Skin epidermis (tissue), 12 donors: ENCODE measurements around the gene POLR2M.

Experiments used
- H3K27ac ChIP-seq, 21 experiments: fragments of 200-600 bp; sonication (generic) in 11 of 21; one replicate each; pipeline ENCODE4 v1.5.0; 2020; ENCODE audit warnings: mild to moderate bottlenecking in 3 of 21, inconsistent platforms in 2 of 21, moderate library complexity in 2 of 21
- H3K4me3 ChIP-seq, 7 experiments: fragments of 200-600 bp; sonication (generic) in 2 of 7; one replicate each; pipeline ENCODE4 v1.5.0; 2020; ENCODE audit warnings: inconsistent platforms in 2 of 7, mild to moderate bottlenecking in 2 of 7, moderate library complexity in 1 of 7

The POLR2M gene

GRCh38 chr15:57706405-57707209, at the start of gene POLR2M:
TSS of gene POLR2M (plus strand) at chr15:57706714. CDS start at chr15:57706843, 129 bp downstream.
- H3K27ac ChIP-seq, result peak within 1 kb of the TSS; percentile 92 to 100 (median 98)
- H3K4me3 ChIP-seq, result peak within 1 kb of the TSS; percentile 65 to 97 (median 85)

- no peak overlapping the region for H3K4me3 ChIP-seq
- H3K27ac ChIP-seq, result no peak overlapping the region
Measured at GRCh38 chr15:57657619-57658018, 48.9 kb upstream of the POLR2M start.

GRCh38 chr15:57662091-57662744, 44.3 kb upstream of the POLR2M start:
- Histone ChIP-seq H3K4me3 (no peak overlapping the region), H3K27ac (no peak overlapping the region)

GRCh38 chr15:57662802-57663201, 43.7 kb upstream of the POLR2M start:
- Histone ChIP-seq H3K27ac (no peak overlapping the region), H3K4me3 (no peak overlapping the region)

- Histone ChIP-seq H3K27ac (peak overlapping the region in 1 of 21 experiments; percentile 13), H3K4me3 (no peak overlapping the region)
Measured at GRCh38 chr15:57663262-57663661, 43.3 kb upstream of the POLR2M start.

GRCh38 chr15:57665194-57665593, 41.3 kb upstream of the POLR2M start:
- H3K27ac ChIP-seq, result no peak overlapping the region
- no peak overlapping the region for H3K4me3 ChIP-seq

- Histone ChIP-seq H3K4me3 (no peak overlapping the region), H3K27ac (no peak overlapping the region)
Measured at GRCh38 chr15:57665939-57666338, 40.6 kb upstream of the POLR2M start.

GRCh38 chr15:57667171-57667849, 39.2 kb upstream of the POLR2M start:
- no peak overlapping the region for H3K4me3 ChIP-seq
- no peak overlapping the region for H3K27ac ChIP-seq

GRCh38 chr15:57668016-57668415, 38.5 kb upstream of the POLR2M start:
- H3K4me3 ChIP-seq, result no peak overlapping the region
- no peak overlapping the region for H3K27ac ChIP-seq

GRCh38 chr15:57671636-57672035, 34.9 kb upstream of the POLR2M start:
- no peak overlapping the region for H3K4me3 ChIP-seq
- no peak overlapping the region for H3K27ac ChIP-seq

GRCh38 chr15:57675481-57676181, 30.9 kb upstream of the POLR2M start:
- Histone ChIP-seq H3K4me3 (no peak overlapping the region), H3K27ac (no peak overlapping the region)

- H3K4me3 ChIP-seq, result no peak overlapping the region
- no peak overlapping the region for H3K27ac ChIP-seq
Measured at GRCh38 chr15:57676585-57676984, 29.9 kb upstream of the POLR2M start.

- Histone ChIP-seq H3K4me3 (no peak overlapping the region), H3K27ac (no peak overlapping the region)
Measured at GRCh38 chr15:57677204-57677603, 29.3 kb upstream of the POLR2M start.

GRCh38 chr15:57680021-57680420, 26.5 kb upstream of the POLR2M start:
- H3K27ac ChIP-seq, result no peak overlapping the region

GRCh38 chr15:57681011-57681410, 25.5 kb upstream of the POLR2M start:
- no peak overlapping the region for H3K4me3 ChIP-seq
- H3K27ac ChIP-seq, result no peak overlapping the region

More at GRCh38 chr15:57680021-57680420, 26.5 kb upstream of the POLR2M start:
- H3K4me3 ChIP-seq, result no peak overlapping the region

- Histone ChIP-seq H3K4me3 (no peak overlapping the region), H3K27ac (no peak overlapping the region)
Measured at GRCh38 chr15:57683481-57683880, 23.0 kb upstream of the POLR2M start.

- H3K27ac ChIP-seq, result no peak overlapping the region
- H3K4me3 ChIP-seq, result no peak overlapping the region
Measured at GRCh38 chr15:57684491-57685151, 21.9 kb upstream of the POLR2M start.

GRCh38 chr15:57685306-57686095, 21.0 kb upstream of the POLR2M start:
- H3K4me3 ChIP-seq, result no peak overlapping the region
- H3K27ac ChIP-seq, result peak overlapping the region in 8 of 21 experiments; percentile 1 to 79 (median 37)

GRCh38 chr15:57686657-57687056, 19.9 kb upstream of the POLR2M start:
- no peak overlapping the region for H3K4me3 ChIP-seq

More at GRCh38 chr15:57686657-57687056, 19.9 kb upstream of the POLR2M start:
- peak overlapping the region in 2 of 21 experiments; percentile 31 to 59 for H3K27ac ChIP-seq
